GM12892 (cell line): ENCODE data around the gene ANKH.

Experiments
- POLR2A ChIP-seq: IDR thresholded peaks from 2 replicates; pipeline ENCODE4 v1.6.1; 2011; ENCODE audit warnings: low read depth, low read length, control low read depth
- POLR2AphosphoS5 ChIP-seq: IDR thresholded peaks from 2 replicates; pipeline ENCODE4 v1.6.1; 2011; ENCODE audit warnings: low read depth, low read length, control low read depth
- TAF1 ChIP-seq: IDR thresholded peaks from 2 replicates; pipeline ENCODE4 v1.6.1; 2011; ENCODE audit warnings: low read depth, mild to moderate bottlenecking, control low read depth, low read length, borderline replicate concordance

DNA sequence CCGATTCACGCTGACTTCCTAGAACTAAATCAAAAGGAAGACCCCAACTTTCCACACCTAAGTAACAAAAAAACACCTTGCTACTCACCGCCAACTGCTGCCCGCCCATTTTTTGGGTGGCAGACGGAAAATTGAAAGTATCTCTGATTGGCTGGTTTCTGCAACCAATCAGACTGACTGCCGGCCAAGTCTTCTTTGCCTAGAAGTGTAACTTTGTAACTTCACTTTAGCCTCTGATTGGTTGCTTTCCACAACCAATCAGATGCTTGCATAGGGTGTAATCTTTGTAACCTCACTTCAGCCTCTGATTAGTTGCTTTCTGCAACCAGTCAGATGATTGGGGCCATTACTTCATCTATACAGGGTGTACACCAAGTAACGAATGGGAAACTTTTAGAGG, 42.6 kb upstream of the ANKH start:
- TF ChIP-seq POLR2AphosphoS5 (no peak), POLR2A (no peak), TAF1 (no peak)
